WTC11 (cell line): ENCODE results near the gene PLEKHG5. TPM values are rescaled to one million over a fixed set of nuclear protein-coding genes. Genes with fewer than 3 reads are reported as not detected.

Source experiments
- ATAC-seq: fragments of 200-7000 bp; cut with Tn5 transposase; 2 replicates; pipeline ENCODE4 v1.10.0; 2021; ENCODE audit warnings: mild to moderate bottlenecking, moderate library complexity
- CTCF ChIA-PET: fragments of 300-600 bp; sonication (Branson Sonifier 250); formaldehyde crosslinking; loops from one replicate; lab custom pipeline; 2021; ENCODE audit warnings: antibody characterized with exemption; lab: Charles Lee
- POLR2A ChIA-PET: fragments of 350-600 bp; sonication (Branson Sonifier 250); formaldehyde crosslinking; loops from one replicate; lab custom pipeline; 2021; ENCODE audit warnings: antibody characterized with exemption; lab: Charles Lee
- DNase-seq: peaks from one replicate; pipeline ENCODE4 v3.0.0; 2021; ENCODE audit warnings: low spot score
- H3K27ac Mint-ChIP-seq: 2 replicates; pipeline ENCODE4 v1.8.0; 2021; ENCODE audit warnings: mixed read lengths
- H3K27me3 Mint-ChIP-seq: 2 replicates; pipeline ENCODE4 v1.8.0; 2021; ENCODE audit warnings: low read depth, mild to moderate bottlenecking, moderate library complexity, mixed read lengths
- H3K36me3 Mint-ChIP-seq: 2 replicates; pipeline ENCODE4 v1.8.0; 2021; ENCODE audit warnings: mixed read lengths
- H3K4me1 Mint-ChIP-seq: 2 replicates; pipeline ENCODE4 v1.8.0; 2022; ENCODE audit warnings: mixed read lengths
- H3K4me3 Mint-ChIP-seq: 2 replicates; pipeline ENCODE4 v1.8.0; 2021; ENCODE audit warnings: mild to moderate bottlenecking, moderate library complexity, mixed read lengths
- H3K9me3 Mint-ChIP-seq: 2 replicates; pipeline ENCODE4 v1.8.0; 2021; ENCODE audit warnings: mixed read lengths
- ELF4 ChIP-seq: sonication (generic); formaldehyde crosslinking; IDR thresholded peaks from 2 replicates; pipeline ENCODE4 v1.8.1; 2022; ENCODE audit warnings: low read depth, mild to moderate bottlenecking, moderate library complexity, missing genetic modification reagents
- GTF2I ChIP-seq: fragments of 250-450 bp; sonication (Bioruptor Pico); conservative IDR thresholded peaks from 2 replicates; pipeline ENCODE4 v1.4.0; 2021; ENCODE audit warnings: mild to moderate bottlenecking
- HMGA2 ChIP-seq: fragments of 250-450 bp; sonication (Bioruptor Pico); IDR thresholded peaks from 2 replicates; pipeline ENCODE4 v1.4.0; 2021; ENCODE audit warnings: mild to moderate bottlenecking, moderate library complexity
- IRF2 ChIP-seq: sonication (generic); formaldehyde crosslinking; IDR thresholded peaks from 2 replicates; pipeline ENCODE4 v1.8.0; 2022; ENCODE audit warnings: low read depth, missing genetic modification reagents, borderline replicate concordance
- MXD4 ChIP-seq: fragments of 250-450 bp; sonication (Bioruptor Pico); IDR thresholded peaks from 2 replicates; pipeline ENCODE4 v1.8.0; 2021; ENCODE audit warnings: mild to moderate bottlenecking, moderate library complexity, borderline replicate concordance
- MYBL2 ChIP-seq: sonication (generic); formaldehyde crosslinking; IDR thresholded peaks from 2 replicates; pipeline ENCODE4 v1.8.1; 2023; ENCODE audit warnings: mild to moderate bottlenecking, moderate library complexity, missing genetic modification reagents
- NFATC4 ChIP-seq: fragments of 250-450 bp; sonication (Bioruptor Pico); IDR thresholded peaks from 2 replicates; pipeline ENCODE4 v1.9.0; 2021; ENCODE audit warnings: mild to moderate bottlenecking
- NFE2L1 ChIP-seq: sonication (generic); formaldehyde crosslinking; IDR thresholded peaks from 2 replicates; pipeline ENCODE4 v1.8.1; 2023; ENCODE audit warnings: missing genetic modification reagents
- NR1H2 ChIP-seq: sonication (generic); formaldehyde crosslinking; IDR thresholded peaks from 2 replicates; pipeline ENCODE4 v1.9.0; 2021; ENCODE audit warnings: mild to moderate bottlenecking, moderate library complexity, missing genetic modification reagents
- PRRX2 ChIP-seq: fragments of 250-450 bp; sonication (Bioruptor Pico); IDR thresholded peaks from 2 replicates; pipeline ENCODE4 v1.8.0; 2021; ENCODE audit warnings: mild to moderate bottlenecking
- SMAD3 ChIP-seq: sonication (generic); formaldehyde crosslinking; IDR thresholded peaks from 2 replicates; pipeline ENCODE4 v1.8.0; 2022; ENCODE audit warnings: missing genetic modification reagents, mild to moderate bottlenecking, borderline replicate concordance
- SOX15 ChIP-seq: fragments of 250-450 bp; sonication (Bioruptor Pico); IDR thresholded peaks from 2 replicates; pipeline ENCODE4 v1.9.0; 2021; ENCODE audit warnings: mild to moderate bottlenecking
- TEAD4 ChIP-seq: sonication (generic); formaldehyde crosslinking; IDR thresholded peaks from 2 replicates; pipeline ENCODE4 v1.8.0; 2022; ENCODE audit warnings: mild to moderate bottlenecking, missing genetic modification reagents
- TP53 ChIP-seq: sonication (generic); formaldehyde crosslinking; IDR thresholded peaks from 2 replicates; pipeline ENCODE4 v1.8.1; 2023; ENCODE audit warnings: mild to moderate bottlenecking, missing genetic modification reagents
- ZNF232 ChIP-seq: sonication (generic); formaldehyde crosslinking; IDR thresholded peaks from 2 replicates; pipeline ENCODE4 v1.8.0; 2022; ENCODE audit warnings: mild to moderate bottlenecking, missing genetic modification reagents
- ZNF416 ChIP-seq: fragments of 250-450 bp; sonication (Bioruptor Pico); IDR thresholded peaks from 2 replicates; pipeline ENCODE4 v1.9.0; 2021; ENCODE audit warnings: mild to moderate bottlenecking, inconsistent platforms
- total RNA-seq: library from RNA; stranded (reverse); gene quantifications from 3 replicates; pipeline ENCODE4 v1.2.3, GENCODE V29; 2021
- TF ChIP-seq, protein P1 (sequence below): sonication (generic); formaldehyde crosslinking; IDR thresholded peaks from 2 replicates; pipeline ENCODE4 v1.8.0; 2022; ENCODE audit warnings: missing genetic modification reagents
- TF ChIP-seq, protein P2 (sequence below): sonication (generic); formaldehyde crosslinking; IDR thresholded peaks from 2 replicates; pipeline ENCODE4 v1.8.1; 2023; ENCODE audit warnings: mild to moderate bottlenecking, missing genetic modification reagents
- TF ChIP-seq, protein P3 (sequence below): fragments of 250-450 bp; sonication (Bioruptor Pico); IDR thresholded peaks from 2 replicates; pipeline ENCODE4 v1.8.0; 2021; ENCODE audit warnings: mild to moderate bottlenecking
- TF ChIP-seq, protein P4 (sequence below): fragments of 250-450 bp; sonication (Bioruptor Pico); IDR thresholded peaks from 2 replicates; pipeline ENCODE4 v1.9.0; 2021; ENCODE audit warnings: moderate library complexity, mild to moderate bottlenecking, inconsistent platforms, borderline replicate concordance
- TF ChIP-seq, protein P5 (sequence below): fragments of 250-450 bp; sonication (Bioruptor Pico); IDR thresholded peaks from 2 replicates; pipeline ENCODE4 v1.9.0; 2021; ENCODE audit warnings: mild to moderate bottlenecking

The PLEKHG5 gene
- total RNA-seq, 1 experiment from 2014 or later: 27.5 TPM

DNA sequence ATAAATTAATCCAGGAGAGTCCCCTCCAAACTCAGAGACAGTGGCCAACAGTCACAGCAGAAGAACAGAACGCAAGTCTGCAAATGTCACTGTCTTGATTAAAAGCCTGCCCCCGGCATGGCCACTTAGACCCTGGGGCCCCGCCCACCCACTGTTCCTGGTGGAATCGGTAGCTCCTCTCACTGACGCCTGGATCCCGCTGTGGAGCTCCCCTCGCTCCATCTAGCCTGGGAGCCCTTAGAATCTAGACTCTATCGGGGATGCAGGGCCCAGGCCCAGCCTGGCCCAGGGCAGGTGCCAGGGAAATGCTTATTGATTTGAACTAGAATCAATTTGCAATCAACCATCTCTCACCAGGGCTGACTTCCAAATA is 21.4 kb upstream of the PLEKHG5 start:
- TF ChIP-seq ZNF416 (CRISPR knock-in tag) (no peak), NR1H2 (CRISPR knock-in tag) (no peak), TP53 (no peak), PRRX2 (no peak), MXD4 (CRISPR knock-in tag) (no peak), SOX15 (no peak)
- TF ChIP-seq, protein P1, sequence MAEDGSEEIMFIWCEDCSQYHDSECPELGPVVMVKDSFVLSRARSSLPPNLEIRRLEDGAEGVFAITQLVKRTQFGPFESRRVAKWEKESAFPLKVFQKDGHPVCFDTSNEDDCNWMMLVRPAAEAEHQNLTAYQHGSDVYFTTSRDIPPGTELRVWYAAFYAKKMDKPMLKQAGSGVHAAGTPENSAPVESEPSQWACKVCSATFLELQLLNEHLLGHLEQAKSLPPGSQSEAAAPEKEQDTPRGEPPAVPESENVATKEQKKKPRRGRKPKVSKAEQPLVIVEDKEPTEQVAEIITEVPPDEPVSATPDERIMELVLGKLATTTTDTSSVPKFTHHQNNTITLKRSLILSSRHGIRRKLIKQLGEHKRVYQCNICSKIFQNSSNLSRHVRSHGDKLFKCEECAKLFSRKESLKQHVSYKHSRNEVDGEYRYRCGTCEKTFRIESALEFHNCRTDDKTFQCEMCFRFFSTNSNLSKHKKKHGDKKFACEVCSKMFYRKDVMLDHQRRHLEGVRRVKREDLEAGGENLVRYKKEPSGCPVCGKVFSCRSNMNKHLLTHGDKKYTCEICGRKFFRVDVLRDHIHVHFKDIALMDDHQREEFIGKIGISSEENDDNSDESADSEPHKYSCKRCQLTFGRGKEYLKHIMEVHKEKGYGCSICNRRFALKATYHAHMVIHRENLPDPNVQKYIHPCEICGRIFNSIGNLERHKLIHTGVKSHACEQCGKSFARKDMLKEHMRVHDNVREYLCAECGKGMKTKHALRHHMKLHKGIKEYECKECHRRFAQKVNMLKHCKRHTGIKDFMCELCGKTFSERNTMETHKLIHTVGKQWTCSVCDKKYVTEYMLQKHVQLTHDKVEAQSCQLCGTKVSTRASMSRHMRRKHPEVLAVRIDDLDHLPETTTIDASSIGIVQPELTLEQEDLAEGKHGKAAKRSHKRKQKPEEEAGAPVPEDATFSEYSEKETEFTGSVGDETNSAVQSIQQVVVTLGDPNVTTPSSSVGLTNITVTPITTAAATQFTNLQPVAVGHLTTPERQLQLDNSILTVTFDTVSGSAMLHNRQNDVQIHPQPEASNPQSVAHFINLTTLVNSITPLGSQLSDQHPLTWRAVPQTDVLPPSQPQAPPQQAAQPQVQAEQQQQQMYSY: no peak
- TF ChIP-seq, protein P2, sequence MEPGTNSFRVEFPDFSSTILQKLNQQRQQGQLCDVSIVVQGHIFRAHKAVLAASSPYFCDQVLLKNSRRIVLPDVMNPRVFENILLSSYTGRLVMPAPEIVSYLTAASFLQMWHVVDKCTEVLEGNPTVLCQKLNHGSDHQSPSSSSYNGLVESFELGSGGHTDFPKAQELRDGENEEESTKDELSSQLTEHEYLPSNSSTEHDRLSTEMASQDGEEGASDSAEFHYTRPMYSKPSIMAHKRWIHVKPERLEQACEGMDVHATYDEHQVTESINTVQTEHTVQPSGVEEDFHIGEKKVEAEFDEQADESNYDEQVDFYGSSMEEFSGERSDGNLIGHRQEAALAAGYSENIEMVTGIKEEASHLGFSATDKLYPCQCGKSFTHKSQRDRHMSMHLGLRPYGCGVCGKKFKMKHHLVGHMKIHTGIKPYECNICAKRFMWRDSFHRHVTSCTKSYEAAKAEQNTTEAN (CRISPR knock-in tag): no peak
- Mint-ChIP-seq H3K4me3 (no peak overlapping the region), H3K27ac (no peak overlapping the region), H3K36me3 (no peaks in the 10 kb centered on the region), H3K27me3 (no peaks in the 10 kb centered on the region), H3K4me1 (no peaks in the 10 kb centered on the region), H3K9me3 (no peaks in the 10 kb centered on the region)
- POLR2A ChIA-PET: no interaction called here
- CTCF ChIA-PET: interaction anchor here (0.8 to 1.9 kb wide), 9 partner anchors 10 to 134 kb away, joined by 3 to 12 read pairs (median 4); partner anchors contain the start of gene PLEKHG5
- ATAC-seq: no peak
- no peak for DNase-seq

DNA sequence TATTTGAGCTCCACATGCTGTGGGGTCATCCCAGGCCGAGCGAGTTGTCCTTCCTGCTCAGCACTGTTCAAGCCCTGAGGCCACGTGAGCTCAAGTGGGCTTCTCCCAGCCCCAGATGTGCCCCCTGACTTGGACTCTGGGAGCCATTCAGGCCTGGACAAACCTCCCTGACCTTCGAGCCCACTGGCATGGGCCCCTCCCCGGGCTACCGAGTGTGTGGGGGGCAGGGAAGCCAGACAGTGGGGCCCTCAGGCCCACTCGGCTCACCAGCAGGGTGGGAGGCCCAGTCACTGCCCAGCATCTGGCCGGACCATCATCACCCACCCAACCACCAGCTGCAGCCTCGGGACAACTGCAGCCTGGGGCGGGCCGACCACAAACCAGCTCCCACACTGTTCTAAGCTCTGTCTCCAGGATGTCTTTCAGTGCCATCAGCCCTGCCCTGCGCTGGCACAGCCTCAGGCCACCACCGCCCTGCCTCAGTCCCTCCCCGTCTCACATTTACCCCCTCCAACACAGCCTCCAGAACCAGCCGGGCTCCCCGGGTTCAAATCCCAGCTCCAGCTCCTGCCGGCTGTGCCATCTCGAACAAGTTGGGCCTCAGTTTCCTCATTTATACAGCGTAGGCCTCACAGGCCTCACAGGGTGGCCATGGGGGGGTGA is 20.9 kb upstream of the PLEKHG5 start:
- ChIA-PET CTCF (interaction anchor here (0.8 to 1.9 kb wide), 8 partner anchors 9 to 134 kb away, joined by 3 to 12 read pairs (median 4); partner anchors contain the start of gene PLEKHG5), POLR2A (no interaction called here)
- no peak overlapping the region for H3K27ac Mint-ChIP-seq
- DNase-seq: no peak
- no peaks in the 10 kb centered on the region for H3K27me3 Mint-ChIP-seq
- H3K36me3 Mint-ChIP-seq: no peaks in the 10 kb centered on the region
- no peak for ATAC-seq
- no peak overlapping the region for H3K4me3 Mint-ChIP-seq
- no peaks in the 10 kb centered on the region for H3K4me1 Mint-ChIP-seq
- no peak for TF ChIP-seq PRRX2
- TF ChIP-seq GTF2I (CRISPR knock-in tag): no peak
- no peak for TF ChIP-seq ZNF232 (CRISPR knock-in tag)
- TF ChIP-seq NFATC4 (CRISPR knock-in tag): no peak
- TF ChIP-seq, protein P3, sequence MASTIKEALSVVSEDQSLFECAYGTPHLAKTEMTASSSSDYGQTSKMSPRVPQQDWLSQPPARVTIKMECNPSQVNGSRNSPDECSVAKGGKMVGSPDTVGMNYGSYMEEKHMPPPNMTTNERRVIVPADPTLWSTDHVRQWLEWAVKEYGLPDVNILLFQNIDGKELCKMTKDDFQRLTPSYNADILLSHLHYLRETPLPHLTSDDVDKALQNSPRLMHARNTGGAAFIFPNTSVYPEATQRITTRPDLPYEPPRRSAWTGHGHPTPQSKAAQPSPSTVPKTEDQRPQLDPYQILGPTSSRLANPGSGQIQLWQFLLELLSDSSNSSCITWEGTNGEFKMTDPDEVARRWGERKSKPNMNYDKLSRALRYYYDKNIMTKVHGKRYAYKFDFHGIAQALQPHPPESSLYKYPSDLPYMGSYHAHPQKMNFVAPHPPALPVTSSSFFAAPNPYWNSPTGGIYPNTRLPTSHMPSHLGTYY (CRISPR knock-in tag): no peak
- TF ChIP-seq HMGA2 (CRISPR knock-in tag): no peak
- TF ChIP-seq SMAD3 (CRISPR knock-in tag): no peak
- TF ChIP-seq IRF2: no peak
- no peak for TF ChIP-seq ELF4 (CRISPR knock-in tag)
- H3K9me3 Mint-ChIP-seq: no peaks in the 10 kb centered on the region

DNA sequence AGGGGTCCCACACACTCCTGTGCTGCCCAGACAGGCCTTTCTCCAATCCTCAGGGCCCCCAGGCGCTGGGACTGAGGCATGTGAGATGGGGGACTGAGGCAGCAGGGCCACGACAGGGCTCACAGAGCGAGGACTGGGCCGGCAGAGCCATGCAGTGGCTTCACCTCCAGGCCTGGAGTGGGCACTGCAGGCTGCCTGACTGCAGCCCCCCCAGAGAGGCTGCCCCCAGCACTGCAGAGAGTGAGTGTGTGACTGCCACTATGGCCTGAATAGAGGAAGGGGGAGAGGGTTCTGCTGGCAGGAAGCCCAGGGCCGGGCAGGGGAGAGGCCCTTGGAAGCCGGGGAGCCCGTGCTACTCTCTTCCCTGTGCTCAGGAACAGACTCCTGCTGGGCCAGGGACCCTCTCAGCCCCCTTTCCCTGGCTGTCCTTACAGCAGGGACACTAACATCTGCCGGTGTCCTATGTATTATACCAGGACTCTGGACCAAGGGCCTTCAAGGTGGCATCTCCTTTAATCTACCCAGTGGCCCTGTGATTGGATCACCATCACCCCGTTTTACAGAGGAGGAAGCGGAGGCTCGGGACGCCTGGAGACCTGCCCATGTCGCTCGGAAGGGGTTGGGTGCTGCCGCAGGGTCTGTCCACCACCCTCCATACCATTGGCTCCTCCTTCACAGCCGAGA is 20.2 kb upstream of the PLEKHG5 start:
- ChIA-PET CTCF (interaction anchor here (1.0 to 1.9 kb wide), 5 partner anchors 9 to 71 kb away, joined by 3 to 12 read pairs (median 6); partner anchors contain the start of gene PLEKHG5), POLR2A (no interaction called here)
- Mint-ChIP-seq H3K9me3 (no peaks in the 10 kb centered on the region), H3K4me3 (no peak overlapping the region), H3K4me1 (no peaks in the 10 kb centered on the region), H3K27ac (no peak overlapping the region), H3K27me3 (no peaks in the 10 kb centered on the region), H3K36me3 (no peaks in the 10 kb centered on the region)
- DNase-seq (no peak), ATAC-seq (no peak)
- TF ChIP-seq TEAD4: no peak
- TF ChIP-seq ELF4 (CRISPR knock-in tag): no peak
- no peak for TF ChIP-seq NFE2L1
- TF ChIP-seq NR1H2 (CRISPR knock-in tag): no peak
- TF ChIP-seq, protein P4, sequence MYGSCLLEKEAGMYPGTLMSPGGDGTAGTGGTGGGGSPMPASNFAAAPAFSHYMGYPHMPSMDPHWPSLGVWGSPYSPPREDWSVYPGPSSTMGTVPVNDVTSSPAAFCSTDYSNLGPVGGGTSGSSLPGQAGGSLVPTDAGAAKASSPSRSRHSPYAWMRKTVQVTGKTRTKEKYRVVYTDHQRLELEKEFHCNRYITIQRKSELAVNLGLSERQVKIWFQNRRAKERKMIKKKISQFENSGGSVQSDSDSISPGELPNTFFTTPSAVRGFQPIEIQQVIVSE (CRISPR knock-in tag): no peak
- TF ChIP-seq, protein P5, sequence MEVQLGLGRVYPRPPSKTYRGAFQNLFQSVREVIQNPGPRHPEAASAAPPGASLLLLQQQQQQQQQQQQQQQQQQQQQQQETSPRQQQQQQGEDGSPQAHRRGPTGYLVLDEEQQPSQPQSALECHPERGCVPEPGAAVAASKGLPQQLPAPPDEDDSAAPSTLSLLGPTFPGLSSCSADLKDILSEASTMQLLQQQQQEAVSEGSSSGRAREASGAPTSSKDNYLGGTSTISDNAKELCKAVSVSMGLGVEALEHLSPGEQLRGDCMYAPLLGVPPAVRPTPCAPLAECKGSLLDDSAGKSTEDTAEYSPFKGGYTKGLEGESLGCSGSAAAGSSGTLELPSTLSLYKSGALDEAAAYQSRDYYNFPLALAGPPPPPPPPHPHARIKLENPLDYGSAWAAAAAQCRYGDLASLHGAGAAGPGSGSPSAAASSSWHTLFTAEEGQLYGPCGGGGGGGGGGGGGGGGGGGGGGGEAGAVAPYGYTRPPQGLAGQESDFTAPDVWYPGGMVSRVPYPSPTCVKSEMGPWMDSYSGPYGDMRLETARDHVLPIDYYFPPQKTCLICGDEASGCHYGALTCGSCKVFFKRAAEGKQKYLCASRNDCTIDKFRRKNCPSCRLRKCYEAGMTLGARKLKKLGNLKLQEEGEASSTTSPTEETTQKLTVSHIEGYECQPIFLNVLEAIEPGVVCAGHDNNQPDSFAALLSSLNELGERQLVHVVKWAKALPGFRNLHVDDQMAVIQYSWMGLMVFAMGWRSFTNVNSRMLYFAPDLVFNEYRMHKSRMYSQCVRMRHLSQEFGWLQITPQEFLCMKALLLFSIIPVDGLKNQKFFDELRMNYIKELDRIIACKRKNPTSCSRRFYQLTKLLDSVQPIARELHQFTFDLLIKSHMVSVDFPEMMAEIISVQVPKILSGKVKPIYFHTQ (CRISPR knock-in tag): no peak
- no peak for TF ChIP-seq MYBL2 (CRISPR knock-in tag)
